Left lung (tissue), 10 donors: ENCODE results near the gene HPX. TPM values are rescaled to one million over a fixed set of nuclear protein-coding genes. Genes with fewer than 3 reads are reported as not detected.

Experiments used
- ATAC-seq: fragments of 200-7000 bp; cut with Tn5 transposase; one replicate; pipeline ENCODE4 v1.9.1; 2020; ENCODE audit warnings: moderate library complexity
- DNase-seq, 4 donors: peaks; one replicate each; pipeline ENCODE4 v3.0.0-alpha.2; 2013 to 2020
- H3K27ac ChIP-seq, 2 donors: fragments of 200-600 bp; sonication (generic) in 1 of 2; one replicate each; pipeline versions ENCODE4 v1.5.0 to v1.8.0; 2020 to 2021
- H3K27me3 ChIP-seq, 2 donors: fragments of 200-600 bp; sonication (generic) in 1 of 2; one replicate each; pipeline versions ENCODE4 v1.5.0 to v1.8.0; 2020 to 2021
- H3K36me3 ChIP-seq, 2 donors: fragments of 200-600 bp; sonication (generic) in 1 of 2; one replicate each; pipeline versions ENCODE4 v1.5.0 to v1.8.0; 2020 to 2021
- H3K4me1 ChIP-seq, 2 donors: fragments of 200-600 bp; one replicate each; pipeline ENCODE4 v1.8.0; 2021
- H3K4me3 ChIP-seq, 2 donors: fragments of 200-600 bp; sonication (generic) in 1 of 2; one replicate each; pipeline versions ENCODE4 v1.5.0 to v1.8.0; 2020 to 2021; ENCODE audit warnings: mild to moderate bottlenecking in 1 of 2
- H3K9me3 ChIP-seq, 2 donors: fragments of 200-600 bp; sonication (generic) in 1 of 2; one replicate each; pipeline versions ENCODE4 v1.5.0 to v1.8.0; 2020 to 2021
- CTCF ChIP-seq, 2 donors: fragments of 200-600 bp; sonication (generic) in 1 of 2; IDR thresholded peaks; one replicate each; pipeline versions ENCODE4 v1.5.0 to v1.8.0; 2021; ENCODE audit warnings: antibody characterized with exemption in 2 of 2
- intact Hi-C, 2 donors: fragments of 100-400 bp; cut with DNase I; formaldehyde crosslinking; loops; one replicate each; pipeline versions ENCODE4 v1.11.2 to v1.14.2; 2022
- polyA plus RNA-seq, 6 donors: library from polyadenylated mRNA; unstranded; fragments of 120-200 nt; gene quantifications; one replicate each; pipeline ENCODE4 v1.2.1, GENCODE V29; 2013; ENCODE audit not compliant: insufficient read length in 6 of 6
- total RNA-seq, 2 donors: library from RNA; stranded (reverse); fragmentation: NEBNext Ultra II Directional; extraction: Animal tissue kit (Norgen Biotek cat#: 25700); gene quantifications; one replicate each; pipeline ENCODE4 v1.2.1, GENCODE V29; 2021
- donor health status: DM: no; HTN: yes; CAD: no.
- donor health status: DM: no; HTN: no; CAD: no.

Gene HPX
- total and polyA plus RNA-seq, 8 donors: 0.86 to 11.4 (median 6.2) TPM

GRCh38 chr11:6481924-6482275 is 41.1 kb upstream of the HPX start:
- intact Hi-C loops: no loop called here
- Histone ChIP-seq H3K4me3 (peak overlapping the region; percentile 70 to 74), H3K36me3 (peaks cover 0 to 68% of the 10 kb centered on the region in 2 donors), H3K4me1 (peaks cover 15 to 42% of the 10 kb centered on the region in 2 donors), H3K9me3 (no peaks in the 10 kb centered on the region), H3K27ac (peak overlapping the region; percentile 93 to 96), H3K27me3 (no peaks in the 10 kb centered on the region)
- DNase-seq (peak in 2 of 4 donors; percentile 12 to 76), ATAC-seq (peak; percentile 28)
- TF ChIP-seq CTCF (IDR thresholded peaks at IDR 0.05): no peak

- peaks cover 0 to 68% of the 10 kb centered on the region in 2 donors for H3K36me3 ChIP-seq
- peak within 1 kb of the TSS; percentile 93 to 96 for H3K27ac ChIP-seq
- peak; percentile 98 for ATAC-seq
- no peak for TF ChIP-seq CTCF (IDR thresholded peaks at IDR 0.05)
- H3K9me3 ChIP-seq: no peaks in the 10 kb centered on the region
- H3K27me3 ChIP-seq: no peaks in the 10 kb centered on the region
- peak; percentile 98 to 99 (median 99) for DNase-seq
- peaks cover 15 to 42% of the 10 kb centered on the region in 2 donors for H3K4me1 ChIP-seq
- H3K4me3 ChIP-seq: peak within 1 kb of the TSS; percentile 70 to 74
- intact Hi-C loops: no loop called here
Observed at GRCh38 chr11:6481012-6481923, 40.5 kb upstream of the HPX start, which contains the start of the genes ARFIP2 and TIMM10B. Gene ARFIP2 (minus strand): TSS chr11:6481331. CDS start chr11:6480421, 910 bp downstream. Gene TIMM10B (plus strand): TSS chr11:6481501. CDS start chr11:6481517, 16 bp downstream.

- Histone ChIP-seq H3K27ac (peak overlapping the region; percentile 93 to 96), H3K27me3 (no peaks in the 10 kb centered on the region), H3K4me3 (peak overlapping the region; percentile 70 to 74), H3K9me3 (no peaks in the 10 kb centered on the region), H3K4me1 (peaks cover 15 to 42% of the 10 kb centered on the region in 2 donors), H3K36me3 (peaks cover 0 to 61% of the 10 kb centered on the region in 2 donors)
- peak in 1 of 4 donors; percentile 10 for DNase-seq
- intact Hi-C loops: no loop called here
- no peak for TF ChIP-seq CTCF (IDR thresholded peaks at IDR 0.05)
- no peak for ATAC-seq
Observed at GRCh38 chr11:6480299-6480914, 39.6 kb upstream of the HPX start.

- Histone ChIP-seq H3K27ac (no peak overlapping the region), H3K4me3 (no peak overlapping the region), H3K27me3 (no peaks in the 10 kb centered on the region), H3K9me3 (no peaks in the 10 kb centered on the region), H3K36me3 (peaks cover 0 to 30% of the 10 kb centered on the region in 2 donors), H3K4me1 (peaks cover 19 to 46% of the 10 kb centered on the region in 2 donors)
- ATAC-seq (no peak), DNase-seq (no peak)
- TF ChIP-seq CTCF (IDR thresholded peaks at IDR 0.05): no peak
- intact Hi-C loops: no loop called here
Observed at GRCh38 chr11:6476571-6476970, 35.8 kb upstream of the HPX start.

GRCh38 chr11:6475936-6476335 is 35.1 kb upstream of the HPX start:
- Histone ChIP-seq H3K4me3 (no peak overlapping the region), H3K9me3 (no peaks in the 10 kb centered on the region), H3K36me3 (peaks cover 0 to 30% of the 10 kb centered on the region in 2 donors), H3K27me3 (no peaks in the 10 kb centered on the region), H3K27ac (no peak overlapping the region), H3K4me1 (peaks cover 19 to 46% of the 10 kb centered on the region in 2 donors)
- ATAC-seq (no peak), DNase-seq (peak in 1 of 4 donors; percentile 19)
- TF ChIP-seq CTCF (IDR thresholded peaks at IDR 0.05): no peak
- intact Hi-C loops: no loop called here
